ENCODE results near the gene LYPD5. TPM values are rescaled to one million over a fixed set of nuclear protein-coding genes. Genes with fewer than 3 reads are reported as not detected.

The LYPD5 gene
- total RNA-seq: 1.3 TPM
- long read RNA-seq, partial matches to known transcripts: 0 of 1 reads
- long read RNA-seq, other reads (novel, unspliced or antisense): 1 of 1 reads

GRCh38 chr19:43802216-43802951, at the start of gene LYPD5:
TSS of gene LYPD5 (minus strand) at chr19:43802447. CDS start at chr19:43802380, 67 bp downstream.
- H3K27me3 ChIP-seq (ENCODE audit: low read depth): peaks cover 30% of the 10 kb centered on the region
- no peak within 1 kb of the TSS for H3K27ac ChIP-seq (replicated peaks)
- TF ChIP-seq CTCF (IDR thresholded peaks at IDR 0.05; ENCODE audit: borderline replicate concordance): no peak
- H3K4me1 ChIP-seq: peaks cover 17% of the 10 kb centered on the region
- H3K4me3 ChIP-seq: no peak within 1 kb of the TSS
- no peaks in the 10 kb centered on the region for H3K36me3 ChIP-seq
- intact Hi-C loops (cut with micrococcal nuclease): no loop called here
- H3K9me3 ChIP-seq (replicated peaks): no peaks in the 10 kb centered on the region
- no peak for DNase-seq

GRCh38 chr19:43848821-43849220, 46.6 kb upstream of the LYPD5 start:
- TF ChIP-seq CTCF (IDR thresholded peaks at IDR 0.05; ENCODE audit: borderline replicate concordance): no peak
- Histone ChIP-seq H3K4me3 (no peak overlapping the region), H3K36me3 (peaks cover 97% of the 10 kb centered on the region)

GRCh38 chr19:43847884-43848283, 45.6 kb upstream of the LYPD5 start:
- intact Hi-C loops (cut with micrococcal nuclease): no loop called here
- no peak for DNase-seq
- Histone ChIP-seq H3K9me3 (replicated peaks) (peaks cover 100% of the 10 kb centered on the region), H3K4me3 (no peak overlapping the region), H3K36me3 (peaks cover 99% of the 10 kb centered on the region), H3K27ac (replicated peaks) (no peak overlapping the region), H3K4me1 (no peaks in the 10 kb centered on the region), H3K27me3 (ENCODE audit: low read depth) (no peaks in the 10 kb centered on the region)
- no peak for TF ChIP-seq CTCF (IDR thresholded peaks at IDR 0.05; ENCODE audit: borderline replicate concordance)

More at GRCh38 chr19:43848821-43849220, 46.6 kb upstream of the LYPD5 start:
- peaks cover 100% of the 10 kb centered on the region for H3K9me3 ChIP-seq (replicated peaks)
- intact Hi-C loops (cut with micrococcal nuclease): no loop called here
- no peak for DNase-seq
- H3K27ac ChIP-seq (replicated peaks): no peak overlapping the region
- no peaks in the 10 kb centered on the region for H3K27me3 ChIP-seq (ENCODE audit: low read depth)
- no peaks in the 10 kb centered on the region for H3K4me1 ChIP-seq

GRCh38 chr19:43847246-43847645, 45.0 kb upstream of the LYPD5 start:
- Histone ChIP-seq H3K4me1 (no peaks in the 10 kb centered on the region), H3K9me3 (replicated peaks) (peaks cover 100% of the 10 kb centered on the region), H3K36me3 (peaks cover 99% of the 10 kb centered on the region), H3K27ac (replicated peaks) (no peak overlapping the region), H3K4me3 (no peak overlapping the region), H3K27me3 (ENCODE audit: low read depth) (no peaks in the 10 kb centered on the region)
- no peak for TF ChIP-seq CTCF (IDR thresholded peaks at IDR 0.05; ENCODE audit: borderline replicate concordance)
- intact Hi-C loops (cut with micrococcal nuclease): no loop called here
- no peak for DNase-seq

- DNase-seq: no peak
- no peaks in the 10 kb centered on the region for H3K4me1 ChIP-seq
- H3K4me3 ChIP-seq: no peak overlapping the region
- H3K27ac ChIP-seq (replicated peaks): no peak overlapping the region
- H3K36me3 ChIP-seq: peaks cover 100% of the 10 kb centered on the region
- intact Hi-C loops (cut with micrococcal nuclease): no loop called here
- H3K27me3 ChIP-seq (ENCODE audit: low read depth): no peaks in the 10 kb centered on the region
- H3K9me3 ChIP-seq (replicated peaks): peaks cover 100% of the 10 kb centered on the region
- no peak for TF ChIP-seq CTCF (IDR thresholded peaks at IDR 0.05; ENCODE audit: borderline replicate concordance)
Observed at GRCh38 chr19:43842007-43842406, 39.8 kb upstream of the LYPD5 start.

Measured in left ventricle myocardium inferior (tissue), 1 donor.